HFF-Myc (cell line): ENCODE measurements around the gene SLC66A2.

ENCODE experiments used
- DNase-seq: peaks from one replicate; pipeline ENCODE4 v3.0.0-alpha.2; 2011; ENCODE audit warnings: low read depth; ENCODE audit errors: extremely low read depth
- H3K4me3 ChIP-seq: replicated peaks from 2 replicates; pipeline ENCODE4 v1.5.1; 2011; ENCODE audit warnings: low read depth, mild to moderate bottlenecking, control low read depth, low read length
- TF ChIP-seq, protein P1 (sequence below): IDR thresholded peaks from 2 replicates; pipeline ENCODE4 v1.5.1; 2012; ENCODE audit warnings: mild to moderate bottlenecking, low read depth, low read length, control low read depth; ENCODE audit errors: missing control alignments

SLC66A2 gene

DNA sequence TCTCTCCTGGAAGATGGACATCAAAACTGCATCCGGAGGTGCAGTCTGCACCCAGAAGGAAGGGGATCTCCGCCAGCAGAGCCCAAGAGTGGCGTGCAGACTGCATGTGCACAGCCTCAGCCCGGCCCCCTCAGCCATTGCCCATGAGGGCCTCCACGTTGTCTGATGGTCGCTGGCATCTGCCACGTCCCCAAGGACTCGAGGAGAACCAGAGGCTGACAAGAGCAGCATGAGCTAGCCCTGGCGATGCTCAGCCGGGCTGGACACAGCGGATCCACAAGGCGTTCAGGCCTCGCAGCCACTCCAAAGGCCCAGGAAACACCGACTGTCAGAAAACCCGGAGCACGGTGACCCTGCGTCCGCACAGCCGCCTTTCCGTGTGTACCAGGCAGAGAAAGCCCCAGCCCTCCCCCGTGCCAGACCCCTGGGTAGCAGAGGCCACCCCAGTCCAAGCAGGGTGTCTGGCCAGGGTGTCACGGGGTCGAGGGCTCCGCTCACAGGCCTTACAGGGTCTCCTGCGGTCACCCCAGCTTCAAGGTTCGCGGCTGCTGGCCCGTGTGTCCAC, 48.3 kb downstream of the SLC66A2 start:
- TF ChIP-seq, protein P1, sequence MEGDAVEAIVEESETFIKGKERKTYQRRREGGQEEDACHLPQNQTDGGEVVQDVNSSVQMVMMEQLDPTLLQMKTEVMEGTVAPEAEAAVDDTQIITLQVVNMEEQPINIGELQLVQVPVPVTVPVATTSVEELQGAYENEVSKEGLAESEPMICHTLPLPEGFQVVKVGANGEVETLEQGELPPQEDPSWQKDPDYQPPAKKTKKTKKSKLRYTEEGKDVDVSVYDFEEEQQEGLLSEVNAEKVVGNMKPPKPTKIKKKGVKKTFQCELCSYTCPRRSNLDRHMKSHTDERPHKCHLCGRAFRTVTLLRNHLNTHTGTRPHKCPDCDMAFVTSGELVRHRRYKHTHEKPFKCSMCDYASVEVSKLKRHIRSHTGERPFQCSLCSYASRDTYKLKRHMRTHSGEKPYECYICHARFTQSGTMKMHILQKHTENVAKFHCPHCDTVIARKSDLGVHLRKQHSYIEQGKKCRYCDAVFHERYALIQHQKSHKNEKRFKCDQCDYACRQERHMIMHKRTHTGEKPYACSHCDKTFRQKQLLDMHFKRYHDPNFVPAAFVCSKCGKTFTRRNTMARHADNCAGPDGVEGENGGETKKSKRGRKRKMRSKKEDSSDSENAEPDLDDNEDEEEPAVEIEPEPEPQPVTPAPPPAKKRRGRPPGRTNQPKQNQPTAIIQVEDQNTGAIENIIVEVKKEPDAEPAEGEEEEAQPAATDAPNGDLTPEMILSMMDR, result no peak
- no peak overlapping the region for H3K4me3 ChIP-seq
- DNase-seq, result no peak

DNA sequence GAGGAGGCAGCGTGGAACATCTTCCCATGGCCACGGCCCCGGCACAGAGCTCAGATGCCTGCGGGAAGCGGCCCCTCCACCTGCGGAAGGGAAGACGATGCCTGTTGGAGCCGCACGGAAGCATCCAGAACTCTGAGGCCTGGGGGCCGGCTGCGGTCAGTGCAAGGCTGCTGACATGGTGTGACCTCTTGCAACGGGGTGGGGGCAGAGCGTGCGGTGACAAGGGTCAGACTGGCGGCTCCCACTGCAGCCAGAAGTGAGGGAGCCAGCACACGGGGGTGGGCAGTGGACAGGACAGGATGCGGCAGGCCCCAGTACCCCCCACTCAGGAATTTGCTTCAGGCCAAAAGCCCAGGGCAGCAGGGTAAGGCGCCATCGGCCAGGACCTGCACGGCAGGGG, 48.8 kb downstream of the SLC66A2 start:
- DNase-seq, result no peak
- TF ChIP-seq, protein P1, result no peak
- no peak overlapping the region for H3K4me3 ChIP-seq

DNA sequence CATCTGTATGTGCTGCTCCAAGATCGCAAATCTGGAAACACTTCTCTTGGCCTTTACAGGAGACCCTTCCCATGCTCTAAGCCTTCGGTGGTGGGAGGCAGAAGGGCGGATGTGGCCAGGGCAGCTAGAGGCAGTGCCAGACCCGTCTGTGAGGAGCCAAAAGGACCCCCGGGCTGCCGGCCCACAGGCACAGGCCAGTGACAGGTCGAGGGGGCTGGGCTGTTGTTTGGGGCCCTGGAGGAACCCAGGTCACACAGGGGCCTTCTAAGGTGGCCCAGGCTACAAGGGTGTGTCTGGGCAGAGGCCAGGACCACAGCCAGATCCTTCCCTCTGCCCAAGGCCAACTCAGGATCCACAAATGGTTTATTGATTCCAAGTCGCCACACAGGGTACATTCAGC, 49.4 kb downstream of the SLC66A2 start:
- H3K4me3 ChIP-seq, result no peak overlapping the region
- TF ChIP-seq, protein P1, result no peak
- DNase-seq, result no peak

DNA sequence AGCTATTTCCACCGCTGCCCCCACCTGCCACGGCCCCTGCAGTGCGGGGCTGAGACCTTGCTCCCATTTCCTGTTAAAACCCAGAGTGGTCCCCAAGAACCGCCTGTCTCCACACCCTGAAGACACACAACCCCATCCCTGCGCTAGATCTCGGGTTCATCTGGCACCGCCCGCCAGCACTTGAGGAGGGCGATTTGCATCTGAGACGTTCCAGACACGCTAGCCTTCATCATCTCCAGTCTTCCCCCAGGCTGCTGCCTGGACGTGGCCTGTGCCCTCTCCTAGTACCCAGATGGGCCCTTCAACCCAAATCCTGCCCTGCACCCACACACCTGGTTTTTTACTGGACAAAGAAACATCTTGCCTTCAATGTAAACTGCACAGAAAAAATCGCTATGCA, 49.8 kb downstream of the SLC66A2 start:
- no peak overlapping the region for H3K4me3 ChIP-seq
- no peak for DNase-seq
- TF ChIP-seq, protein P1, result no peak

DNA sequence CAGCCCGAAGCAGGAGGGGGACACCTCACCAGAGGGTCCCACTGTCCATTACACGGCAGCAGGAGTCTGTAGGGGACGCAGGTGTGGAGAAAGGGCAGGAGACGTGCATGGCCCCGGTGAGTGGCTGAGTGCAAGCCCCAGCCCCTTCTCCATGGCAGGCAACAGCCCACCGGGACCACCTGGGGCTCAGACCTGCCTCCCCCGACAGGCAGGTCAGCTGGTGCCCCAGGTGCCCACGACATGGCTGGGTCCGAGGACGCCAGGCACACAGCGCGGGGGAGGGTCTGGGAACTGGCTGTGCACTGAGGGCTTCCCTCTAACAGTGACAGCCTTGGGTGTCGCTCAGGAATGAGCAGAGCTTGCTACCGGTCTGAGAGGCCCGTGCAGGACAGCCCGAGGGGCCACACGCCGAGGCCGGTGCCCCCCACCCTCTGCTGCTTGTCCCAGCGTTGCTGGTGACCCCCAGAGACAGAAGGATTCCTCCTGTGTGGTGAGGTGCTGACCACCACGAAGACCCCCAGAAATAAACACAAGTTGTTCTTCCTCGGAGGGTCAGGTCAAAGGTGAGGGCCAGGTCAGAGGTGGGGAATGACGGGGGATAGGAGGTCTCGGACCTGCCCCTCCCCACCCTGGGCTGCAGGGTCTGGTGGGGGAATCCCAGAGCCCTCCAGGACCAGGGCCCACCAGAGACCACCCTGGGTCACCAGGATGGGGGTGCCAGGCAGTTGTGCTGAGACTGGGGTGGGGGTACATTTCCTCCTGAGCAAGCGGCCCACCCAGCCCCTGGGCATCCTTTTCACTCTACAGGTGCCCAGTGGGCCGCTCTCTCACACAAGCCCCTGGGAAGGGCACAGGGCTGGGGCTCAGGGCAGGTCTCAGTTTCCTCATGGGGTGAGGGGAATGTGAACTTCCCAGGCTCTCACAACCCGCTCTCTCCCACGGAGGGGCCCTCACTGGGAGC, 50.6 kb downstream of the SLC66A2 start:
- no peak for DNase-seq
- no peak overlapping the region for H3K4me3 ChIP-seq
- TF ChIP-seq, protein P1, result no peak

DNA sequence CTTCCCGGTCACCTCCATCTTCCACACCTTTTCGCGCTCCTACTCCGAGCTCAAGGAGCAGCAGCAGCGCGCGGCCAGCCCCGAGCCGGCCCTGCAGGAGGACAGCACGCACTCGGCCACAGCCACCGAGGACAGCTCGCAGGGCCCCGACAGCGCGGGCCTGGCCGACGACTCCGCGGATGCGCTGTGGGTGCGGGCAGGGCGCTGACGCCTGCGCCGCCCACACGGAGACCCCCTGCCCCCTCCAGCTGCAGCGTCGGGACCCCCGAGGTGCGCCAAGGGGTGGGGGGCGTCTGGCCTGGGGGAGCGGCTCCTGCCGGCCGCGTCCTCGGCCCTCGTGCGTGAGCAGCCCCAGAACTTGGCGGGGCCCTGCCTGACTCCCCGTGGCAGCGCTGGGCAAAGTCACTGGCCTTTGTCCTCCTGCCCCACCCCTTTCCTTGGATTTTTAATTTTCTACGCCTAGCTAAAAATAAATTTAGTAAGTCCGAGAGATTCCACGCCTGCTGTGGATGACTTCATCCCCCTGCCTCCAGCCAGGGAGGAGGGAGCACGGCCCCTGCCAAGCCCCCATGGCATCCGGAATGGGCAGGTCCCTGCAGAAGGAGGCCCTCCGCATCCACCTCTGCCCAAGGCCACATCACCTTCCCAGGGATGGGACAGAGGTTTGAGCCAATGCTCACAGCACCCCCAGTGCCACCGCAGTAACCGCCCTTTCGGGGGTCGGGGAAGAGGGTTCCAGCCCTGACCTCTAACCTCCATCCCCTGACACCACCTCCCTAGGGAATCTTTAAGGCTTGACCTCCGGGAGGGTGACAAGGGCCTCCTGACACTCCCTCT, 51.6 kb downstream of the SLC66A2 start:
- DNase-seq, result no peak
- H3K4me3 ChIP-seq, result no peak overlapping the region
- TF ChIP-seq, protein P1, result no peak
